K562 (cell line): ENCODE results near the gene ARPC1A.

Experiments
- ATF3 ChIP-seq, 2 experiments: fragments of 450-650 bp in 1 of 2; sonication (generic) in 1 of 2; formaldehyde crosslinking in 1 of 2; IDR thresholded peaks in 1 of 2; conservative IDR thresholded peaks in 1 of 2; 2 replicates each; pipeline versions ENCODE4 v1.6.1 to v1.8.1; 2016 to 2023; ENCODE audit warnings: mild to moderate bottlenecking in 2 of 2, moderate library complexity in 2 of 2, inconsistent platforms in 1 of 2, missing genetic modification reagents in 1 of 2
- CEBPB ChIP-seq: fragments of 450-650 bp; IDR thresholded peaks from 2 replicates; pipeline ENCODE4 v1.6.1; 2016; ENCODE audit warnings: missing genetic modification characterization, missing compliant biosample characterization
- CTCF ChIP-seq, 3 experiments: IDR thresholded peaks in 2 of 3; conservative IDR thresholded peaks in 1 of 3; 2 replicates each; pipeline ENCODE4 v1.5.1; 2011 to 2012; ENCODE audit warnings: low read length in 3 of 3, mild to moderate bottlenecking in 3 of 3, control low read depth in 2 of 3, improper control_type of control experiment in 1 of 3, inconsistent platforms in 1 of 3, low read depth in 1 of 3, mixed read lengths in 1 of 3, moderate library complexity in 1 of 3; ENCODE audit not compliant: insufficient read depth in 2 of 3
- GATAD2A ChIP-seq: fragments of 450-650 bp; IDR thresholded peaks from 2 replicates; pipeline ENCODE4 v1.6.1; 2017
- MAFK ChIP-seq: IDR thresholded peaks from 2 replicates; pipeline ENCODE4 v1.6.1; 2011; ENCODE audit warnings: low read length, improper control_type of control experiment
- NBN ChIP-seq: fragments of 450-650 bp; IDR thresholded peaks from 2 replicates; pipeline ENCODE4 v1.6.1; 2016; ENCODE audit warnings: low read depth, mild to moderate bottlenecking
- NFYB ChIP-seq: IDR thresholded peaks from 2 replicates; pipeline ENCODE4 v1.6.1; 2011; ENCODE audit warnings: mild to moderate bottlenecking, moderate library complexity; ENCODE audit not compliant: insufficient read length; ENCODE audit errors: extremely low read depth
- SNAPC5 ChIP-seq: fragments of 250-450 bp; sonication (Bioruptor Pico); IDR thresholded peaks from 2 replicates; pipeline ENCODE4 v1.8.0; 2021; ENCODE audit warnings: moderate library complexity, mild to moderate bottlenecking, inconsistent platforms
- ZBTB17 ChIP-seq: fragments of 450-650 bp; formaldehyde crosslinking; IDR thresholded peaks from 2 replicates; pipeline ENCODE4 v1.4.0; 2020; ENCODE audit warnings: mild to moderate bottlenecking
- ZBTB33 ChIP-seq: sonication (generic); formaldehyde crosslinking; IDR thresholded peaks from 2 replicates; pipeline ENCODE4 v1.8.1; 2023; ENCODE audit warnings: mild to moderate bottlenecking, missing genetic modification reagents
- ZNF133 ChIP-seq: fragments of 250-450 bp; sonication (Bioruptor Pico); IDR thresholded peaks from 2 replicates; pipeline ENCODE4 v1.4.0; 2020; ENCODE audit warnings: mild to moderate bottlenecking
- ZNF253 ChIP-seq: fragments of 250-450 bp; sonication (Bioruptor Pico); conservative IDR thresholded peaks from 2 replicates; pipeline ENCODE4 v1.6.1; 2021; ENCODE audit warnings: mild to moderate bottlenecking
- ZNF274 ChIP-seq: IDR thresholded peaks from 2 replicates; pipeline ENCODE4 v1.6.1; 2011; ENCODE audit warnings: low read depth, mild to moderate bottlenecking, low read length, moderate library complexity, borderline replicate concordance

- no peak for TF ChIP-seq ZNF133 (CRISPR knock-in tag)
- no peak for TF ChIP-seq NFYB
- TF ChIP-seq SNAPC5 (CRISPR knock-in tag) = no peak
- TF ChIP-seq CTCF (IDR thresholded peaks at IDR 0.05 in 2 of 3, conservative IDR thresholded peaks at IDR 0.05 in 1 of 3; ENCODE audit: insufficient read depth in 2 of 3, low read depth in 1 of 3, low read length in 3 of 3) = no peak
- no peak for TF ChIP-seq ZBTB33
- no peak for TF ChIP-seq ZNF253
- TF ChIP-seq GATAD2A = no peak
- no peak for TF ChIP-seq CEBPB (tag)
- TF ChIP-seq ZBTB17 = no peak
- TF ChIP-seq MAFK = no peak
- no peak for TF ChIP-seq ATF3 (IDR thresholded peaks at IDR 0.05)
- TF ChIP-seq ATF3 (CRISPR knock-in tag; conservative IDR thresholded peaks at IDR 0.05) = no peak
- no peak for TF ChIP-seq ZNF274
- TF ChIP-seq NBN = no peak
Measured at GRCh38 chr7:99301496-99301895, 24.2 kb upstream of the ARPC1A start.
